HG02852 (cell line): Measurements from ENCODE around the gene CLEC16A.
"Not testable (repeated sequence)": the region's sequence is repeated elsewhere in the genome, so short reads cannot be mapped to it uniquely, and the experiment has no call there.

Source experiments
- ATAC-seq: cut with Tn5 transposase; IDR thresholded peaks from one replicate; pipeline ENCODE4 v1.9.1; 2021; ENCODE audit warnings: mild to moderate bottlenecking, moderate library complexity; ENCODE audit not compliant: unreplicated experiment

The CLEC16A gene

DNA sequence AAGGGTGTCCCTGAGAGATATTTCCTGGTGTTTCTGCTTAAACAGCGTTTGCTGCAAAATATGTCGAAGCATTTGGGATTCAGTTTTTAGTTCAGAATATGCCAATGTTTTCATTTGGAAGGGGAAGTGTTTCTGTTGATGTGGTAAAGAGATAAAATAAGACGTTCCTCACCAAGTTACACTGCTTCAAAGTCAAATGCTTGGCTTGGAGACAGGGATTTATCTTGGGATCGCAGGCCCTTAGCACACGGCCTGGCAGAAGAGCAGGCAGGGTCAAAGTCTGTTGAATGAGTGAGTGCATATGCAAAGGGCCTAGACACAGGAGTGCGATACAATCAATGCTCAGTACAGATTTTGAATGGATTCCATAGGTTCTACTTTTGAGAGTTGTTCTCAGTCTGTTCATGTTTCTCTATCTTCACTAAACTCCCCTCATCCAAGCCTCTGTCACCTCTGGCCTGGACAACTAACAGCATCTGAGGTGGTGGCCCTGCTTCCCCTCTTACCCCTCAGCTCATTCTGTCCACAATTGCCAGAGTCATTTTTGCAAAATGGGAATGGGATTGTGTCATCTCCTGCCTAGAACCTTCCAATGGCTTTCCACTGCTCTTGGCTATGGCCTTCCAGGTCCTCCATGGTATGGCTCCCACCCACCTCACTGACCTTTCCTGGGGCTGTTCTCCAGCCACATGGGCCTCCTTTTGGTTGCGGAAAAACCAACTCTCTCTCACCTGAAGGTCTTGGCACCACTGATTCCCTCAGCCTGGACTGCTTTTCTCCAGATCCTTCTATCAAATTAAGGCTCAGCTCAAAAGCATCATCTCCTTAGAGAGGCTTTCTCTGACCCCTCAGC lies 5.3 kb upstream of the CLEC16A start:
- ATAC-seq = no peak

DNA sequence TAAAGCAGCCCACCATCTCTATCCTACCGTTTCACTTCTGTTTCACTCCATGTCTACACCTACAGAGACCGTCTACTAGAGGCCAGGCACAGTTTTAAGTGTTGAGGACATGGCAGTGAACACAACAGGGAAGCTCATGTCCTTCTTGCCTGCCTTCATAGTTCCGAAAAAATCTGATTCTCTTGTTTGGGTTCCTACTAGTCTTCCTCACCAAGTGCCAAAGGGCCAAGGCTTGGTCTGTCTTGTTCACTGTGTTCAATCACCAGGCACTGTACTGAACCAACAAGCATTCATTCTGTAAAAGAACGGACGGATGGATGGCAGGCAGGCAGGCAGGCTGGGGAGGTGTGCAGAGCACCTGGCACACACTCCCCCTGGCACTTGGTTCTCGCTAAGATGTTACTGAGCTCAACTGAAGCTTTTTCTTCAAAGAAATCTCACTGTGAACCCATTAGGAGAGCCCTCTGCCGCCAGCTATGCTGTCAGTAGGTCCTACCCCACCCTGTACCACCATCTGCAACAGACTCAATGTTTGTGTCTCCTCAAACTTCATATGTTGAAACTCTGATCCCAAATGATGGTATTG lies 4.6 kb upstream of the CLEC16A start:
- ATAC-seq = no peak

DNA sequence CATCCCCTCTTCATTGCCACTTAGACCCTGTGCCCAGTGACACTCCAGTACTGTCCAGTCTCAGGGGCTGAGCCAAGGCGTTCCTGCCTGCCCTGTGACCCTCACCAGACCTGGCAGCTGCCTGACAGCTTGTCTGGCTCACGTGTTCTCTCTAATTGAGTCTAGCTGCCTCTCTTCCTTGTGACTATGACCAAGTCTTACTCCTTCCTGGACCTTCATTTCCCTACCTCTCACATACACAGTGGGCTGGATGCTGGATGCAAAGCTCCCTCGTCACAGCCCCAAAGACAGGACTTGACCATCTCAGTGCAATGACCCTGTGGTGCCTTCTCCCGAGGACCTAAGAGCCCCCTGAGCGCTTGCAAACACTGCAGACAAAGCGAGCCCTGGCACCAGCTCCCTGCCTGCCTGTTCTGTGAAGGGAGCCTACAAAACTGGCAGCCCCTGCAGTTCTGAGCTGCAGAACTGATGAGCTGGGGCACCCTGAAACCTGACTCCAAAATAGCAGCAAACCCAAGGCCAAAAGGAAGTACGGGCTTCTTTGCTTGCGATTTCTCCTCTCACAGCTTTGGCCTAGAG lies 3.8 kb upstream of the CLEC16A start:
- ATAC-seq = no peak

DNA sequence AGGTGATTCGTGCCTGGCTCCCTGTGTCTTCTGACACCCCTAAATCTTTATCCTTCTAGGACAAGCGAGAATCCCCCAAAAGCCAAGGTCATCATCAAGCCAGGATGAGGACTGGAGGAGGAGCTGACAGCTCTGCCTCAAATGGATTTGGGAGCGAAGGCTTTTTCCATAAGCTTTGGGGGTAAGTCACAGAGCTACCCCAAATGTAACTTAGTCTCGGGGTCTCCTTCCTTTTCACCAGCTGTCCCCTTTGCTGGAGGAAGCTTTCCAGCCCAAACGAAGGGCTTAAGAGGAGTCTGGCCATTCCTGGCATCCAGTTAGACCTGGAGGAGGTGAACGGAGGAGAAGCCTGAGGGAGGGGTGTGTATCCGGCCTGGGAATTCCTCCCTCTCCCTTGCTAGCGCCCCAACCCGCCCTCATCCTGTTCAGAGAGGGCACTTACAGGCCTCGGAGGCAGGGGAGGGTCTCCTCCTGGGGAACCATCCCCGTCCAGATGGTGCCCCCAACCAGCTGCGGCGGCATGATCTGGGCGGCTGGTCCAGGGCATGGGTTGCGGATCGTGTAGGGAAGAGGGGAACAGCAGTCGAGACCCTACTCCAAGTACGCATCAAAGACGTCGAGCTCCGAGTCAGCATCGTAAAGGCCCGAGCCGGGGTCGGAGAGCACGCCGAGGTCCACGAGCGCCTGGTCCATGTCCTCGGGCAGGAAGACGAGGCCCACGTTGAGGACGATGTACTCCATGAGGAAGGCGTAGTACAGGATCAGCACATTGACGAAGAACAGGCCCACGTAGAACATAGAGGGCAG lies 3.0 kb upstream of the CLEC16A start:
- no peak for ATAC-seq

DNA sequence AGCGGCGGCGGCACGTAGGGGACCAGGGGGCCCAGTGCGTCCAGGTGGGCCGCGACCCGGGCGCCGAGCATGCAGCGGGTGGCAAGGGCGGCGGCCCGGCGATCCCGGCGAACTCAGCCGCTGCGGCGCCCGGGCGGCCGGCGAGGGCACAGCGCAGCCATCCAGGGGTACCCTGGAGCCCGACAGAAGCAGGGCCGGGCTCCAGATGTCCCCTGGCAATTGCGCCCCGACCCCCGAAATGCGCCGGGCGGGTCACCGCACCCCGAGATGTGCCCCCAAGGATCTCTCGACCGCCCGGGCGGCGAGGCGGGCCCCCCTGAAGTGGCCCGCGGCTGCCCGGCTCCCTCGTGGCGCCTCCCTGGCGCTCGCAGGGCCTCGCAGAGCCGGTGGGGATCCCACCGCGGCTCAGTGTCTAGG lies 2.4 kb upstream of the CLEC16A start:
- not testable (repeated sequence) for ATAC-seq

DNA sequence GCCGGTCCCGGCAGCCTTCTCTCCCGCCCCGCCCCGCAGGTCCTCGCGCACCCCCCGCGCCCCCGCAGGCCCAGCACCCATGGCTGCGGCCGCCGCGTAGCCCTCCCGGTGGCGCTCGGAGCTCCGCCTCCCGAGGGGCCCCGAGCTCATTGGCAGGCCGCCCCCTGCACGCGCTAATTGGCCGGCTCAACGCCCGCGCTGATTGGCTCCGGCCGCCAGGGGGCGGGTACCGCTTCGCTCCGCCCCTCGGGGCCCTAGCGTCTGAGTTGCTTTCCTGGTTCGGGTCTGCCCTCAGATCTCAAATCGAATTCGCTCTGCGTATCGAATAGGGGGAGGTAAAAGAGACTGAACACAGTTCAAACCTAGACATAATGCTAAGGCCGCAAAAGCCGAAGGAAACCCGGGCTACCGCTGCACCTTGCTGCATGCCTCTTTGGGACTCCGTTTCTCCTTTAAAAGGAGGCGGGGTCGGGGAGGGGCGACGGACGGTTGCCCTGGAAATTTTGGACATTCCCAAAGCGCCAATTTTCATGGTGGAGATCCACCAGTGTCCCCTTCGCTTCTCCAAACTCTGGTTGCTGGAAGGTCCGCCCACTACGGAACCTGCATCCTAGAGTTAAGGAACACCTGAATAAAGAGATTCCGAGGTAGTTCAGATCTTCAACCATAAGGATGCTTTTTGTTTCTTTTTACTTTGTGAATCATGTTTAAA lies 1.9 kb upstream of the CLEC16A start, which contains the start of gene DEXI:
TSS of gene DEXI (minus strand) at position 117 of the 712 bp plus-strand sequence. CDS start 463 bp downstream, outside the sequence.
- peak; percentile 56 for ATAC-seq

DNA sequence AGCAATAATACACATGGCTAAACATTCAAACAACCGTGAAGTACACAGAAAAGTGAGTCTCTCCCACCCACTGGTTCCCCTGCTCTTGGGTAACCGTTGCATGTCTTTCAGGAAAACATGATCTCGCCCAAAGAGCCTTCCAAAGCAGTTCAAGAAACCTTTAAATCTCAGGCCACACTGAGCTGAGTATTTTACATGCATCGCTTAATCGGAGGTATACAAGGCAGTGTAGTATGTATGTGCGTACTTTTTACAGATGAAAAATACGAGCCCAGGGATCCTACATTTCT lies 1.4 kb upstream of the CLEC16A start:
- no peak for ATAC-seq

DNA sequence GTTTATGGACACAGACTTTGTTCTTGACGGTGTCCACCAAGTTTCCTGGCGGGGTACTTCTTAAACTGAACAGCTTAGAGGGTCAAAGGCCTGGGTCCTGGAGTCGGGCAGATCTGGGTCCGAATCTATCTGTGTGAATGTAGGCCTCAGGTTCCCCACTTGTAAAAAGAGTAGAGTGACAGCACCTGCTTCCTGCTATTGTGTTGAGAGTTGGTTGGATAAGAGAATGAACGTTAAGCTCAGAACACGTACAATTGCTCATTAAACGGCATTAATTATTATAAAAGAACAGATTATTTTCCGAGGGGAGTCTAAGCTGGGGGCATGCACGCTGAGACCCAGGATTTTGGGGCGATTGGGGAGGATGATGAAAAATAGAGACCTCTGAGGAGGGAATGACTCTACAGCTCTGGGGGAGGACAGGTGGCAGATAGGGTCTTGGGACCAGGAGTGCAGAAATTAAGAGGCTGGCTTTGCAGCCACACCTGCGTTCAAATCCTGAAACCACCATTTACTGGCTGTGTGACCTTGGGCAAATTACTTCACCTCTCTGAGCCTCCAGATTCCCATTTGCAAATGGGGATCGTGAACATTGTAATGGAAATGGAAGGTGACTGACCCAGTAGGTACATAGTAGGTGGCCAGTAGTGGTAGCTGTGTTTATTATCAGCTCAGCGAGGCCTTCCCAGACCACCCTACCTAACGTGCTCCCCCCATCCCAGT lies 862 bp downstream of the CLEC16A start:
- no peak for ATAC-seq

DNA sequence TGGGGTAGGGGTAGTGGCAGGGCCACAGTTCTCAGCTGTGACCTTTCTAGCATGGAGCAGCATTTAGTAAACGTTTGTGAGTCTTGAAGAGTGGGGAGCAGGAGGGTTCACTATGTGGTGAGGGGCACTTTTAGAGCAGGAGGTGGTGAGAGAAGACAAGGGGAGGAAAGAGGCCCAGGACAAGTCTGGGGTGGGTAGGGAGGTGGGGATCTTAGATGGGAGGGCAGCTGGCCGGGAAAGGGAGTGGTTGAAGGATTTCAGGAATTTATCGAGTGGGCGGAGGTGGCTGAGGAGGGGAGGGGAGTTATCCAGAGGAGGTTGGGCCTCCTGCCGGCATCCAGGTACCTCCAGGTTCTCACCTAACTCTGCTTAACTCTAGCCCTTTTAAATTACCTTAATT lies 1.9 kb downstream of the CLEC16A start:
- no peak for ATAC-seq

DNA sequence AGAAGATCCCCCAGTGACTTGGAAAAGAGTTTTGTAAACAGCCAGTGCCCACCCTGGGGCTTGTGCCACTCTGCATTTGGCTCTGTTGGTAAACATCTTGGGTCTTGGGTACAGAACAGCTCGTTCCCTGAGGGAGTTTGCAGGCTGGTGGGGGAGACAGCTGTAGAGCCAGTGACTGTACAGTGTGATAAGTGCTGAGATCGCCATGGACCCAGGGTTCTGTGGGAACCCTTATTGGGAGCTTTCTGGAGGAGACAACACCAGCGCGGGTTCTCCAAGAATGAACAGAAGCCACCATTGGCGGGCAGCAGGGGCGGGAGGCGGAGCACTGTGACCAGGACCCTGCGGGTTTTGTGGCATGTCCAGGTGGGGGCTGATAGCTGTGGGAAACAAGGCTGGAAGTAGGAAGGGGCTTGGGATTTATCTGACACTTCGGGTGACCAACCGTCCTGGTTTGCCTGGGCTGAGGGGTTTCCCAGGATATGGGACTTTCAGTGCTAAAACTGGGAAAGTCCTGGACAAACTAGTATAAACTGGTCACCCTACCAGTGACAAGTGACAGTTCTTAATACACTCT lies 2.9 kb downstream of the CLEC16A start:
- ATAC-seq = no peak

DNA sequence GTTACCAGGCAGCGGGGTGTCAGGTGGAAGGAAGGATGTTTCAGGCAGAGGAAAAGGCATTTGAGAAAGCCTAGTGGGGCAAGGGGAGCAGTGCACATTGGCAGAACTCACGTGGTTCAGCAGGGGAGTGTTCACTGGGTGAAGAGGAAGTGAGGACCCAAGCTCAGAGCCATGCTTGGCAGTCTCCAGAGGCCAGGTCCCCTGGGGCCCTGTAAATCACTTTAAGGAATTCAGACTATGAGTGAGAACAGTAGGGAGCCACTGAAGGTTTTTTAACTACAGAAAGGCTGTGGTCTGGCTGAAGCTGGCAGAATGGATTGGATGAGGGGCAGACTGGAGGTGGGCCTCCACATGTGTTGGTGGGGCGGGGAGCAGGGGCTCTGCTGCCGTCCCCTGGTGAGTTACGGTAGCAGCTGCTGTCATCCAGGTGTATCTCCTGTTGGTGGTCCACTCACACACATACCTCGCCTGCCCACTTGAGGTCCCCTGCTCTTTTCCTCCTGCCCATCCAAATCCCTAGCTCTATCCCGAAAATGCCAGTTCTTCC lies 5.1 kb downstream of the CLEC16A start:
- ATAC-seq = peak; percentile 60

DNA sequence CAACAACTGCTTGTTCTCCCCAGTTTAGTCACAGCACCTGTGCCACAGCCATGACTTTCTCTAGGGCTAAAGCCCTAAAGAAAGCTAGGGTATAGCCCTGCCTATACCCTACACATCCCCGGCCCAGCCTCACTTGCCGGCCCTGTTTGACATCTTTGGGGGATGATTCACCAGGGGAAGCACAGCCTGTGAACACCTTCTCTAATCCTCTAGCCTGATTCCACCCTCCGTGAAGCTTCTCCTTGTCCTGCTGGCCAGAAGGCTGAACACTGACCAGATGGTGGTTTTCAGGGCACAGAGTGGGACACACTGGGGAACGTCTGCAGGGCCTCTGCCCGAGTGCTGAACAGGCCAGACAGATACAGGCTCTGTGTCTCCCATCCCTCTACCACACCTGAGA lies 6.0 kb downstream of the CLEC16A start:
- ATAC-seq = no peak

DNA sequence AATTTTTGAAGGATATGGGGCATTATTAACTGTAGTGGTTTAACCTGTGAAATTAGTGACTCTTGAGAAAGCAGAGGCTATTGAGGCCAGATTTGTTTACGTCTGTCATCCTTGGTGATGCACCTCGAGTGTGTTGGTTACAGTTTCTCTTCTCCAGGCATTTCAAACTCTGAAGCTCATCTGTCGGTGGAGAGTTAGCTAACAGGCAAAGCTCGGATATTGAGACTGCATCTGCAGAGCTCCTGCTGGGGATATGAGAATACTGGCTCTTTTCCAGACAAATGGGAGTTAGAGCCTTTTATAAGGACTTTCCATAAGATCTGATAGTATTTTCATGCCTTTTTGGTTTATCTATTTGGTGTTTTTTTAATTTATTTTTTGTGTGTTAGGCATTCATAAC lies 6.7 kb downstream of the CLEC16A start:
- no peak for ATAC-seq

DNA sequence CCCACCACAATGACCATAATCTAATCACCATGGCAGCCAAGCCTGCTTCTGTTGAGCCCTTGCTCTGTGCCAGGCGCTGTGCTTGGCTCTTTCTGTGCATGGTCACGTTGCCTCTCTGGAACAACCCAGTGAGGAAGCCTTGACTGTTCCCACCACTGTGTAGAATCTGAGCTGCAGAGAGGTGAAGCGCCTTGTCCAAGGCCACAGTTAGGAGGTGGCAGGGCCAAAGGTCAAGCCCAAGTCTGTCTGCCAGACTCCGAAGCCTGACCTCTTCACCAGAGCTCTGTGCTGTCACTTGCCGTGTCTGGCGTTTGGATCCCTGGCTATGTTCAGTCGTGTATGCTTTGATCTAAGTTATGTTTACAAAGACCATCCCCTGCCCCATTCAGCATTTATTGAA lies 10.5 kb downstream of the CLEC16A start:
- no peak for ATAC-seq

DNA sequence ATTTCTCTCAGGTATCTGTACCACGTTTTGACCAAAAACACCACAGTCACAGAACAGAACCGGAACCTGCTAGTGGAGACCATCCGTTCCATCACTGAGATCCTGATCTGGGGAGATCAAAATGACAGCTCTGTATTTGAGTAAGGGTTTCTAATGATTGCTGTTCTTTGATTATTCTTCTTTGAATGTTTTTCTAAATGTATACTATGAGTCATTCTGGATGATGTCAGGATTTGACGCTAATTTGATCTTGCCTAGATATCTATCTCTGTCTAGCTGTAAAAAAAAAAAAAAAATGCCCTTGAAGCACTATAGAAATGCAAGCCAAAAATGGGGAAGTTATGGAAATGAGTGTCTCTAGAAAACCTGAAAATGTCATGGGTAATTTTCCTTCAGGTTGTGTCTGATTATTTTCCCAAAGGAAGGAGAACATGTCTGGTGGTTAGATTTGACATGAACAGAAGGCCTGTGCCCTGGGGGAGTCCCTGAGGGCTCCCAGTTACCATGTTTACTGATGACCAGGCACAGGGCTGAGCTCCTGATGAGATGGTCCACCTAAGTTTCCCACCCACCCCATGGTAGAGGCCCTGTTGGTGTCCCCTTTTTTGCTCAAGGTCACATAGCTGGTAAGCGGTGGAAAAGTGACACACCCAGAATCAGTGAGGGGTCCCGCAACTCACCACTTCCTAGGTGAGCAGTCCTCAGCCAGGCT lies 13.6 kb downstream of the CLEC16A start:
- no peak for ATAC-seq

DNA sequence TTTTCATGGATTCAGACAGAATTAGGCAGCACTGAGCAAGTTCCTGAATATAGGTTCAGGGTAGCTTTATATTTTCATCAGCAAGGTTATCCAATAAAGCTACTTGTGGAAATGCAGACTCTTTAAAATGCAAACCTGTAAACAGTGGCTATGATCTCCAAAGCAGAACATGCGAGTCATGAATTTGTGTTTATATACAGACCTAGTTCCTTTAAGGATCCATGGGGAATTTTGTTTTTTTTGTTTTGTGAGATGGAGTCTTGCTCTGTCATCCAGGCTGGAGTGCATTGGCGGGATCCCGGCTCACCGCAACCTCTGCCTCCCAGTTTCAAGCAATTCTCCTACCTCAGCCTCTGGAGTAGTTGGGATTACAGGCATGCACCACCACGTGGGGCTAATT lies 14.8 kb downstream of the CLEC16A start:
- no peak for ATAC-seq

DNA sequence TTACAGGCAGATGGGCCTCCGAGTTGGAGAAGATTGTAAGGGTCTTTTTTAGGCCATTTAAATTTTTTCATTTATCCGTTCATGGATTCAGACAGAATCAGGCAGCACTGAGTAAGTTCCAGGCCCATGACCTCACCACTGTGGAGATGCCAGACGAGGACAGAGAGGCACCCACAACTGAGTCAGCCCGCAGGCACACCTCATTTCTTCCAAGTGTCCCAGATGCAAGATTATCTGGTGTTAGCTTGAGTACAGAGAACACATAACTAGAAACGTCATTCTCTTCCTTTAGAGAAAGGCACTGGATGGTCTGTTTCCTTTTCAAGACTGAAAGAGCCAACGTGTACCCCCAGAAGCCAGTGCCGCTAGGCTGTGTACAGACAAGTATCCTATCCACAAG lies 16.9 kb downstream of the CLEC16A start:
- no peak for ATAC-seq

DNA sequence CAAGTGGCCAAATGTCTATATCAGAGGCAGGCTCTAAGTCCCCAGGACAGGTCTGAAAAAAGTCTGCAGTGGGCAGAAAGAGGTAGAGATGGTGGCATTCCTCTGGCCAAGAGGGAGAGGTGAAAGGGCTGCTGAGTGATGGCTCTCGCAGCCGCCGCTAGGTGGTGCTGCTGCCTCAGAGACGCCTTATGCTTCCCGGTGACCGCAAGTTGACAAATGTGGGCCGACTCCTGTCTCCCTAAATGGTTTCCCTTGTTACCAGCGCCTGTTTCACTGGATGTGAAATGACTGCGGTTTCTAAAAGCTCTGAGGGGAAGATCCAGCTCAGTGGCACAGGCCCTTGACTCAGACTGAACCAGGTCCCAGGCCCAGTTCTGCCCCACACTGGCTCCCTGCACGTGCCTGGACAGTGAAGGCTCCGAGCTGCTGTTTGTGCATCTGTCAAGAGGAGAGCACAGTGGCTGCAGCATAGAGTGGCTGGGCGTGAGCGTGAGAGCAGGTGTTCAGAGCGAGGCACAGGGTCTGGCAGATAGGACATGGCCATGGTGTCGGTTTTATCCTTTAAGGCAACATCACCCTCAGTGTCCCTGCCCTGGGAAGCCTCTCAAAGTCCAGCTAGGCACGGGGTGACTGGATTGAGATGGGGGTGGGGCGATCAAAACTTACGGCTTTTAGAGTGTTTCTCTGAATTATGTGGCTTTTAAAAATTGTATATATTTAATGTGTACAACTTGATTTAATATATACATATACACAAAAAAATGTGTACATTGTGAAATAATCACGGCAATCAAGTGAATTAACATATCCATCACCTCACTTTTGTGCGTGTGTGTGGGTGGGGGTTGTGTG lies 19.9 kb downstream of the CLEC16A start:
- peak; percentile 40 for ATAC-seq
